ENCODE data around the gene GSPT2. TPM values are rescaled to one million over a fixed set of nuclear protein-coding genes. Genes with fewer than 3 reads are reported as not detected.
"Not testable (repeated sequence)": the region's sequence is repeated elsewhere in the genome, so short reads cannot be mapped to it uniquely, and the experiment has no call there.

Gene GSPT2
- total RNA-seq (10 to 100 TPM in 1 of 5 donors, 1 to 10 TPM in 3, not detected in 1; 3.5 to 13.6 (median 5.1) TPM), polyA plus RNA-seq (1 to 10 TPM; 2.9 to 3.1 (median 3.0) TPM)
- long read RNA-seq, donor 1, transcript GSPT2-201 (1 exons, 2,802 nt): major isoform, 16 of 16 reads
- long read RNA-seq, donor 1, partial matches to known transcripts: 0 of 16 reads
- long read RNA-seq, donor 1, other reads (novel, unspliced or antisense): 0 of 16 reads
- long read RNA-seq, donor 2, transcript GSPT2-201 (1 exons, 2,802 nt): major isoform, 25 of 25 reads
- long read RNA-seq, donor 2, partial matches to known transcripts: 0 of 25 reads
- long read RNA-seq, donor 2, other reads (novel, unspliced or antisense): 0 of 25 reads
- long read RNA-seq, donor 3, transcript GSPT2-201 (1 exons, 2,802 nt): major isoform, 5 of 5 reads
- long read RNA-seq, donor 3, partial matches to known transcripts: 0 of 5 reads
- long read RNA-seq, donor 3, other reads (novel, unspliced or antisense): 0 of 5 reads
- long read RNA-seq, donor 4: 0 reads
- long read RNA-seq, donor 5, transcript GSPT2-201 (1 exons, 2,802 nt): major isoform, 13 of 13 reads
- long read RNA-seq, donor 5, partial matches to known transcripts: 0 of 13 reads
- long read RNA-seq, donor 5, other reads (novel, unspliced or antisense): 0 of 13 reads
- long read RNA-seq, donor 6, transcript GSPT2-201 (1 exons, 2,802 nt): major isoform, 25 of 25 reads
- long read RNA-seq, donor 6, partial matches to known transcripts: 0 of 25 reads
- long read RNA-seq, donor 6, other reads (novel, unspliced or antisense): 0 of 25 reads
- long read RNA-seq, donor 7, transcript GSPT2-201 (1 exons, 2,802 nt): major isoform, 14 of 14 reads
- long read RNA-seq, donor 7, partial matches to known transcripts: 0 of 14 reads
- long read RNA-seq, donor 7, other reads (novel, unspliced or antisense): 0 of 14 reads
- long read RNA-seq, donor 8, transcript GSPT2-201 (1 exons, 2,802 nt): major isoform, 23 of 23 reads
- long read RNA-seq, donor 8, partial matches to known transcripts: 0 of 23 reads
- long read RNA-seq, donor 8, other reads (novel, unspliced or antisense): 0 of 23 reads
- long read RNA-seq, donor 9, transcript GSPT2-201 (1 exons, 2,802 nt): major isoform, 10 of 10 reads
- long read RNA-seq, donor 9, partial matches to known transcripts: 0 of 10 reads
- long read RNA-seq, donor 9, other reads (novel, unspliced or antisense): 0 of 10 reads
- long read RNA-seq, donor 10, transcript GSPT2-201 (1 exons, 2,802 nt): major isoform, 7 of 7 reads
- long read RNA-seq, donor 10, partial matches to known transcripts: 0 of 7 reads
- long read RNA-seq, donor 10, other reads (novel, unspliced or antisense): 0 of 7 reads

DNA sequence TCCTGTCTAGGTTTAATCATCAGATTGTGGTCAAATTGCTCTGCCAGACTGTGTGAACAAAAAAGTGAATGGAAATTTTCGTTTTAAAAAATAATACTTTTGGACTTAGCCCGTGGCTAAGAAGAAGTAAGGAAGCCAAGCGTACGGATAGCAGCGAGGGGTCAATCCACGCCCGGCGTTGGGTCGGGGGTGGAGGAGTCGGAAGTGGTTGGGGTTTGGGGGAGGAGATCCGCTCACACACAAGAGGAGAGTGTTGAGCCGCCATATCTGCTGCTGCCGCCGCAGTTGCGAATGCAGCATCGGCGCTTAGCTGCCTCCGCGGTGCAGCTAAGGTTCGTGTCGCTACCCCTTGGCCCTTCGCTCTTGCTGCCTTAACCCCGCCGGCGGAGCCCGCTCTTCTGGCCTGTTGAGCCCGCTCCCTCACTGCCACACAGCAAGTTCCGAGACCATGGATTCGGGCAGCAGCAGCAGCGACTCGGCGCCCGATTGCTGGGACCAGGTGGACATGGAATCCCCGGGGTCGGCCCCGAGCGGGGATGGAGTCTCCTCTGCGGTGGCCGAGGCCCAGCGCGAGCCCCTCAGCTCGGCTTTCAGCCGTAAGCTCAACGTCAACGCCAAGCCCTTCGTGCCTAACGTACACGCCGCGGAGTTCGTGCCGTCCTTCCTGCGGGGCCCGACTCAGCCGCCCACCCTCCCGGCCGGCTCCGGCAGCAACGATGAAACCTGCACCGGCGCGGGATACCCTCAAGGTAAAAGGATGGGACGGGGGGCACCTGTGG is at the start of gene GSPT2:
TSS of gene GSPT2 (plus strand) at position 264 of the 779 bp plus-strand sequence. CDS start at position 449, 185 bp downstream.
- Histone ChIP-seq H3K9me3 (peaks cover 0 to 10% (median 0%) of the 10 kb centered on the region in 4 donors), H3K27me3 (peaks cover 0 to 22% (median 0%) of the 10 kb centered on the region in 3 donors), H3K4me1 (peaks cover 0 to 15% (median 0%) of the 10 kb centered on the region in 4 donors), H3K27ac (peak within 1 kb of the TSS; percentile 1 to 72 (median 54)), H3K36me3 (no peaks in the 10 kb centered on the region), H3K4me3 (peak within 1 kb of the TSS; percentile 52 to 72 (median 60))
- 0 to 33% (median 10%) methylated on average over 19 to 63 of the region's 63 CpGs for WGBS, 5 donors
- peak; percentile 55 to 90 for DNase-seq
- TF ChIP-seq EP300 (IDR thresholded peaks at IDR 0.05) (no peak), POLR2AphosphoS5 (IDR thresholded peaks at IDR 0.05) (peak in 2 of 3 donors; percentile 32 to 46)
- intact Hi-C loops (cut with DNase I; ENCODE audit: low total_unique reads): no loop called here

GRCh38 chrX:51694254-51694653 is 49.0 kb upstream of the GSPT2 start:
- H3K36me3 ChIP-seq: no peaks in the 10 kb centered on the region
- DNase-seq: no peak
- H3K4me3 ChIP-seq: no peak overlapping the region
- intact Hi-C loops (cut with DNase I; ENCODE audit: low total_unique reads): no loop called here
- TF ChIP-seq EP300 (IDR thresholded peaks at IDR 0.05) (no peak), POLR2A (IDR thresholded peaks at IDR 0.05) (no peak), POLR2AphosphoS5 (IDR thresholded peaks at IDR 0.05) (no peak)
- TF ChIP-seq, protein P1, sequence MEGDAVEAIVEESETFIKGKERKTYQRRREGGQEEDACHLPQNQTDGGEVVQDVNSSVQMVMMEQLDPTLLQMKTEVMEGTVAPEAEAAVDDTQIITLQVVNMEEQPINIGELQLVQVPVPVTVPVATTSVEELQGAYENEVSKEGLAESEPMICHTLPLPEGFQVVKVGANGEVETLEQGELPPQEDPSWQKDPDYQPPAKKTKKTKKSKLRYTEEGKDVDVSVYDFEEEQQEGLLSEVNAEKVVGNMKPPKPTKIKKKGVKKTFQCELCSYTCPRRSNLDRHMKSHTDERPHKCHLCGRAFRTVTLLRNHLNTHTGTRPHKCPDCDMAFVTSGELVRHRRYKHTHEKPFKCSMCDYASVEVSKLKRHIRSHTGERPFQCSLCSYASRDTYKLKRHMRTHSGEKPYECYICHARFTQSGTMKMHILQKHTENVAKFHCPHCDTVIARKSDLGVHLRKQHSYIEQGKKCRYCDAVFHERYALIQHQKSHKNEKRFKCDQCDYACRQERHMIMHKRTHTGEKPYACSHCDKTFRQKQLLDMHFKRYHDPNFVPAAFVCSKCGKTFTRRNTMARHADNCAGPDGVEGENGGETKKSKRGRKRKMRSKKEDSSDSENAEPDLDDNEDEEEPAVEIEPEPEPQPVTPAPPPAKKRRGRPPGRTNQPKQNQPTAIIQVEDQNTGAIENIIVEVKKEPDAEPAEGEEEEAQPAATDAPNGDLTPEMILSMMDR (IDR thresholded peaks at IDR 0.05): no peak
- H3K9me3 ChIP-seq: no peaks in the 10 kb centered on the region
- no peaks in the 10 kb centered on the region for H3K4me1 ChIP-seq
- no peak overlapping the region for H3K27ac ChIP-seq
- peaks cover 0 to 9% (median 0%) of the 10 kb centered on the region in 3 donors for H3K27me3 ChIP-seq
- 58 to 82% (median 68%) methylated on average over 5 to 6 of the region's 6 CpGs for WGBS, 5 donors

DNA sequence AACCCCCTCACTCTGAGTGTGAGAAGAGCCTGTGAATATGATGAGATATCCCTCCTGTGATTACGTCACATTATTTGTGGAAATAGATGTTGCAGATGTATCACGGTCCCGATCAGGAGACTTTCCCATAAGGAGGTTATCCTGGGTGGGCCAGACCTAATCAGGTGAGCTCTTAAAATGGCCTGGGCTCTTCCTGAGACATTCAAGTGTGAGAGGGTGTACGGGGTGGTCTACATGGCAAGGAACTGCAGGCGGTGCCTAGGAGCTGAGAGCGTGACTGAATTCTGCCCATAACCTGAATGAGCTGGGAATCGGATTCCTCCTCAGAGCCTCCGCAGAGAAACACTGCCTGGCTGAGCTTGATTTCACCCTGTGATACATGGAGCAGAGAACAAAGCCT is 45.8 kb upstream of the GSPT2 start:
- intact Hi-C loops (cut with DNase I; ENCODE audit: low total_unique reads): no loop called here
- no peaks in the 10 kb centered on the region for H3K9me3 ChIP-seq
- H3K36me3 ChIP-seq: no peaks in the 10 kb centered on the region
- H3K4me1 ChIP-seq: no peaks in the 10 kb centered on the region
- H3K27ac ChIP-seq: no peak overlapping the region
- H3K27me3 ChIP-seq: peaks cover 0 to 9% (median 0%) of the 10 kb centered on the region in 3 donors
- 75 to 96% (median 87%) methylated on average over 4 to 8 of the region's 8 CpGs for WGBS, 5 donors
- no peak for TF ChIP-seq POLR2AphosphoS5 (IDR thresholded peaks at IDR 0.05)
- TF ChIP-seq POLR2A (IDR thresholded peaks at IDR 0.05): no peak
- TF ChIP-seq EP300 (IDR thresholded peaks at IDR 0.05): no peak
- TF ChIP-seq, protein P1 (IDR thresholded peaks at IDR 0.05): no peak
- H3K4me3 ChIP-seq: no peak overlapping the region
- no peak for DNase-seq

GRCh38 chrX:51710277-51711164 is 32.7 kb upstream of the GSPT2 start, which contains the start of gene CENPVL1:
CENPVL1 (plus strand) TSS chrX:51710512; CDS start chrX:51710512, 0 bp downstream.
- H3K36me3 ChIP-seq; H3K4me3 ChIP-seq; H3K27ac ChIP-seq; intact Hi-C loops (cut with DNase I; ENCODE audit: low total_unique reads); H3K4me1 ChIP-seq; H3K27me3 ChIP-seq; DNase-seq; H3K9me3 ChIP-seq: not testable (repeated sequence)
- no CpG with 5 or more reads among the region's 87 CpGs for WGBS, 5 donors

DNA sequence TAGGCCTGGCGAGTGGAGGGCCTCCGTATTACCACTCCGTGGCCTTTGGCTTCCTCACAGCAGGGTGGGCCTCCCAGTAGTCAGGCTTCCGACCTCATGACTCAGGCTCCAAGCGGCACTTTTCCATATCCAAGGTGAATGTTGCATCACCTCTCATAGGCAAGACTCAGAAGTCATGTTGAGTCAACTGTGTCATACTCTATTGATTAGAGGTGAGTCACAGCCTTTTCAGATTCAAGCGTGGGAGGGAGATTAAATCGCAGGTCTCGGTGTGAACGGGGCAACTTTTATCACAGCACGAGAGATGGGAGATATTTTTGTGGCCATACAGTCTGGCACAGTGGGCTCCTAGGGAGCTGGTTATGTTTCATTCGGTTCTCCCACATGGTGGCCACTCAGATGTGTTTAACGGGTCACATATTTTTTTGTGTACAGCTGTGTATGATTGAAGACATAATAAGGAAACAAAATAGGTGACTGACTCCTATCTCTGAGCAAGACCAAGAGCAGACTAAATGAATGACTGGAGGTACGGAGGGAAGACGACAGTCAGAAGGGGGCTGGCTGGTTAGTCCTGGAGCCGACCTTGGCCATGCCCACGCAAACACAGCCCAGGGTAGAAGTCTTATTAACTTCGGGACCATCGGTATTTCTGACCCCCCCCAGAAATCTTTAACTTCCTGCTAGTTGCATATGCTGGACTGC is 30.1 kb upstream of the GSPT2 start:
- intact Hi-C loops (cut with DNase I; ENCODE audit: low total_unique reads); H3K9me3 ChIP-seq; H3K4me3 ChIP-seq; DNase-seq; H3K27ac ChIP-seq; H3K27me3 ChIP-seq; H3K4me1 ChIP-seq; H3K36me3 ChIP-seq: not testable (repeated sequence)
- WGBS, 5 donors: no CpG with 5 or more reads among the region's 18 CpGs
